K562 (cell line): ENCODE results near the gene CAMKV. TPM values are rescaled to one million over a fixed set of nuclear protein-coding genes. Genes with fewer than 3 reads are reported as not detected.

Experiments
- ATAC-seq: fragments of 200-7000 bp; cut with Tn5 transposase; 3 replicates; pipeline ENCODE4 v1.9.1; 2020; ENCODE audit warnings: moderate library complexity
- BruUV-seq: library from RNA; stranded (reverse); fragments of 400-500 nt; replicated peaks from 2 replicates; lab custom pipeline; 2021; lab: Mats Ljungman, UMichigan
- CTCF ChIA-PET: fragments of 300-600 bp; formaldehyde crosslinking; extraction: SDS; loops from one replicate; lab custom pipeline; 2021; ENCODE audit warnings: low intra/inter-chr PET ratio; lab: Yijun Ruan, JAX
- POLR2A ChIA-PET: fragments of 300-600, 350-650 bp; sonication (Branson Sonifier 250); formaldehyde crosslinking; extraction: SDS; loops from one replicate; lab custom pipeline; 2021; ENCODE audit warnings: antibody characterized with exemption, inconsistent platforms; lab: Yijun Ruan, JAX
- DNase-seq, 4 experiments: peaks; one replicate each; pipeline versions ENCODE4 v3.0.0 to v3.0.0-alpha.2; 2011 to 2018; ENCODE audit warnings: low spot score in 3 of 4, mixed read lengths in 3 of 4; ENCODE audit errors: extremely low read depth in 1 of 4
- FAIRE-seq: peaks from 2 replicates; lab custom pipeline; 2011; peaks lifted over from hg19 to GRCh38; lab: Jason Lieb, UNC
- H2AFZ ChIP-seq: 2 replicates; pipeline ENCODE4 v1.6.0; 2011; ENCODE audit warnings: low read depth, low read length, control low read depth, inconsistent platforms
- H3K27ac ChIP-seq: fragments of 200-600 bp; 3 replicates; pipeline ENCODE4 v1.8.0; 2011; ENCODE audit warnings: low read depth, mild to moderate bottlenecking, control low read depth, inconsistent platforms, low read length, moderate library complexity, mixed read lengths; ENCODE audit errors: extremely low read depth
- H3K27me3 ChIP-seq, 2 experiments: fragments of 300-600 bp in 1 of 2; 2 replicates in 1 of 2; 3 replicates in 1 of 2; pipeline versions ENCODE4 v1.6.0 to v1.8.0; 2011; ENCODE audit warnings: inconsistent platforms in 2 of 2, low read length in 2 of 2, mild to moderate bottlenecking in 1 of 2, mixed read lengths in 1 of 2, moderate library complexity in 1 of 2; ENCODE audit not compliant: control insufficient read depth in 2 of 2, insufficient read depth in 2 of 2
- H3K36me3 ChIP-seq: fragments of 300-600 bp; 3 replicates; pipeline ENCODE4 v1.8.0; 2011; ENCODE audit warnings: mild to moderate bottlenecking, low read length, inconsistent platforms; ENCODE audit not compliant: control insufficient read depth, insufficient read depth
- H3K4me1 ChIP-seq, 2 experiments: fragments of 200-600 bp in 1 of 2; replicated peaks in 1 of 2; 2 replicates in 1 of 2; 3 replicates in 1 of 2; pipeline versions ENCODE4 v1.5.1 to v1.8.0; 2011; ENCODE audit warnings: inconsistent platforms in 2 of 2, low read length in 2 of 2, mild to moderate bottlenecking in 1 of 2, mixed read lengths in 1 of 2, moderate library complexity in 1 of 2; ENCODE audit not compliant: control insufficient read depth in 2 of 2, insufficient read depth in 2 of 2
- H3K4me2 ChIP-seq: 2 replicates; pipeline ENCODE4 v1.6.1; 2011; ENCODE audit warnings: low read length, control low read depth, inconsistent platforms, mixed read lengths; ENCODE audit not compliant: insufficient read depth
- H3K4me3 ChIP-seq: fragments of 200-600 bp; sonication (generic), shearing (Covaris generic); 2 replicates; pipeline ENCODE4 v1.5.1; 2016; ENCODE audit warnings: control low read depth, inconsistent platforms
- H3K79me2 ChIP-seq: fragments of 200-600 bp; 3 replicates; pipeline ENCODE4 v1.8.0; 2011; ENCODE audit warnings: low read length, inconsistent platforms; ENCODE audit not compliant: control insufficient read depth, insufficient read depth
- H3K9ac ChIP-seq, 2 experiments: 2 replicates each; pipeline versions ENCODE4 v1.6.0 to v1.6.1; 2011; ENCODE audit warnings: low read depth in 2 of 2, low read length in 2 of 2, control low read depth in 1 of 2, inconsistent platforms in 1 of 2, mild to moderate bottlenecking in 1 of 2, mixed read lengths in 1 of 2; ENCODE audit not compliant: insufficient read depth in 1 of 2
- H3K9me1 ChIP-seq: one replicate; pipeline ENCODE4 v1.6.0; 2011; ENCODE audit warnings: inconsistent platforms, mild to moderate bottlenecking, low read length, moderate library complexity; ENCODE audit not compliant: control insufficient read depth, insufficient read depth
- H3K9me3 ChIP-seq: replicated peaks from 2 replicates; pipeline ENCODE4 v1.5.1; 2011; ENCODE audit warnings: low read depth, low read length, inconsistent platforms; ENCODE audit not compliant: control insufficient read depth, insufficient read depth
- H4K20me1 ChIP-seq: replicated peaks from 2 replicates; pipeline ENCODE4 v1.6.1; 2011; ENCODE audit warnings: low read length, inconsistent platforms, mixed read lengths; ENCODE audit not compliant: control insufficient read depth, insufficient read depth
- MLX ChIP-seq, 2 experiments: fragments of 450-650 bp in 1 of 2; sonication (generic) in 1 of 2; formaldehyde crosslinking; conservative IDR thresholded peaks; 2 replicates each; pipeline versions ENCODE4 v1.4.0 to v1.8.1; 2020 to 2022; ENCODE audit warnings: mild to moderate bottlenecking in 1 of 2, missing genetic modification reagents in 1 of 2
- NCOR1 ChIP-seq: fragments of 450-650 bp; IDR thresholded peaks from 2 replicates; pipeline ENCODE4 v1.6.1; 2016; ENCODE audit warnings: mild to moderate bottlenecking, moderate library complexity
- WGBS: fragments of 100-300 bp; shearing (Covaris generic); methylation state at CpG from one replicate; pipeline ENCODE4 v1.1.6; 2016; ENCODE audit warnings: low coverage, mixed read lengths; ENCODE audit not compliant: insufficient coverage; ENCODE audit errors: missing lambda C conversion rate; 5-methylcytosine and 5-hydroxymethylcytosine counted together
- in situ Hi-C: fragments of 300-500 bp; cut with MboI; formaldehyde crosslinking; loops from 4 replicates; pipeline ENCODE4 v1.15.0; 2018; ENCODE audit warnings: inconsistent platforms, mixed read lengths
- intact Hi-C: fragments of 100-400 bp; cut with micrococcal nuclease; formaldehyde crosslinking; loops from 2 replicates; pipeline ENCODE4 v1.14.2; 2022
- polyA plus RNA-seq, 8 experiments: library from polyadenylated mRNA; depleted of rRNA in 4 of 8; stranded (reverse) in 5 of 8; unstranded in 3 of 8; fragments of >200 nt; fragmentation: Nextera tagmentation in 2 of 8; fragmentation: Illumina TruSeq in 1 of 8; extraction: Ambion mirVana in 2 of 8; extraction: Trizol in 1 of 8; gene quantifications; 2 replicates each; pipeline versions ENCODE4 v1.2.1 to v1.2.3, GENCODE V29; 2011 to 2014; ENCODE audit warnings: inconsistent platforms in 1 of 8, missing spikeins in 1 of 8
- small RNA-seq: library from RNA; depleted of rRNA; stranded (forward); fragments of <200 nt; gene quantifications from one replicate; pipeline ENCODE3, GENCODE V24; 2014
- total RNA-seq, 7 experiments: library from RNA; depleted of rRNA in 6 of 7; stranded (reverse); fragments of >200 nt in 6 of 7; fragmentation: Illumina TruSeq in 2 of 7; extraction: Trizol in 2 of 7; gene quantifications; 2 replicates each; pipeline versions ENCODE4 v1.2.1 to v1.2.3, GENCODE V29; 2011 to 2021; ENCODE audit warnings: low replicate concordance in 1 of 7

Gene CAMKV
- total and polyA plus RNA-seq, 9 of the 15 experiments (the other 6 are each of a cell fraction or from before 2014, with no cell fraction given), result 0.08 to 2.7 (median 0.79) TPM

GRCh38 chr3:49812916-49813496 is 56.7 kb downstream of the CAMKV start:
- H3K27ac ChIP-seq, result no peak overlapping the region
- ATAC-seq, result peak; percentile 32
- TF ChIP-seq MLX (CRISPR knock-in tag; conservative IDR thresholded peaks at IDR 0.05) (no peak), NCOR1 (no peak)
- DNase-seq, result no peak
- intact Hi-C loops, result no loop called here
- H3K4me1 ChIP-seq, result peaks cover 0 to 17% of the 10 kb centered on the region in 2 experiments; a peak in 3 of 5 replicates
- H3K4me3 ChIP-seq, result no peak overlapping the region
- peak overlapping the region; percentile 43; the same call in 1 of the 2 replicates for H3K4me2 ChIP-seq
- H3K9me1 ChIP-seq, result no peaks in the 10 kb centered on the region
- FAIRE-seq, result no peak
- H3K79me2 ChIP-seq, result no peaks in the 10 kb centered on the region
- no peaks in the 10 kb centered on the region for H3K27me3 ChIP-seq
- in situ Hi-C loops, result no loop called here
- no peaks in the 10 kb centered on the region for H3K9me3 ChIP-seq
- no peaks in the 10 kb centered on the region for H3K36me3 ChIP-seq
- H2AFZ ChIP-seq, result peak overlapping the region; percentile 88; the same call in 1 of the 2 replicates
- peak overlapping the region in 1 of 2 experiments; percentile 55; a peak in 2 of 4 replicates for H3K9ac ChIP-seq
- WGBS, result 64% methylated on average over 8 of the region's 9 CpGs
- ChIA-PET POLR2A (interaction anchor here (0.6 to 2.1 kb wide), 5 partner anchors 9 to 1412 kb away, joined by 3 to 10 read pairs (median 3); partner anchors contain the start of gene INKA1), CTCF (no interaction called here)
- H4K20me1 ChIP-seq, result no peaks in the 10 kb centered on the region
- BruUV-seq, result no TSS peak

Small RNA genes lying within 50 kb of the gene (small RNA-seq; reads per million reads assigned to genes)
- gene RN7SL217P, result not detected

Other genes with a start within 250 kb of the CAMKV start
Only the 7 nearest of the 14 such genes appear.
- not detected in 2 replicates for gene CDHR4, start 70.0 kb downstream of the CAMKV start, total RNA-seq (2014; rRNA removed)
- gene CDHR4, start 70.0 kb downstream of the CAMKV start, total RNA-seq (2014; rRNA removed; fragmentation: Illumina TruSeq; extraction: Trizol), result not detected in 2 replicates
- not detected in 2 replicates for gene CDHR4, start 70.0 kb downstream of the CAMKV start, total RNA-seq (2015; rRNA removed; fragmentation: Illumina TruSeq; extraction: Trizol)
- not detected in 2 replicates for gene CDHR4, start 70.0 kb downstream of the CAMKV start, total RNA-seq (2021)
- 0.21 and 0.27 TPM in 2 replicates for gene CDHR4, start 70.0 kb downstream of the CAMKV start, polyA plus RNA-seq (2011; rRNA removed)
- 0.11 TPM in 1 of 2 replicates, not detected in the other for gene CDHR4, start 70.0 kb downstream of the CAMKV start, polyA plus RNA-seq (2014; fragmentation: Illumina TruSeq; extraction: Trizol)
- not detected for gene CDHR4, start 70.0 kb downstream of the CAMKV start, polyA plus RNA-seq (2014; fragmentation: Nextera tagmentation; extraction: Ambion mirVana)
- gene CDHR4, start 70.0 kb downstream of the CAMKV start, polyA plus RNA-seq (2014; rRNA removed), result 0.28 TPM in 1 of 2 replicates, not detected in the other
- 13.6 and 13.9 TPM in 2 replicates for gene INKA1, start 66.6 kb downstream of the CAMKV start, total RNA-seq (2014; rRNA removed)
- gene INKA1, start 66.6 kb downstream of the CAMKV start, total RNA-seq (2014; rRNA removed; fragmentation: Illumina TruSeq; extraction: Trizol), result 1.1 and 1.9 TPM in 2 replicates
- 6.7 and 7.6 TPM in 2 replicates for gene INKA1, start 66.6 kb downstream of the CAMKV start, total RNA-seq (2015; rRNA removed; fragmentation: Illumina TruSeq; extraction: Trizol)
- 11.1 and 11.2 TPM in 2 replicates for gene INKA1, start 66.6 kb downstream of the CAMKV start, total RNA-seq (2021)
- 5.2 and 7.2 TPM in 2 replicates for gene INKA1, start 66.6 kb downstream of the CAMKV start, polyA plus RNA-seq (2011; rRNA removed)
- 3.9 and 7.5 TPM in 2 replicates for gene INKA1, start 66.6 kb downstream of the CAMKV start, polyA plus RNA-seq (2014; fragmentation: Illumina TruSeq; extraction: Trizol)
- gene INKA1, start 66.6 kb downstream of the CAMKV start, polyA plus RNA-seq (2014; fragmentation: Nextera tagmentation; extraction: Ambion mirVana), result 1 to 10 TPM in 1 of 2 experiments, under 1 TPM in 1; 0.55 to 1.2 TPM
- gene INKA1, start 66.6 kb downstream of the CAMKV start, polyA plus RNA-seq (2014; rRNA removed), result 11.2 and 12.8 TPM in 2 replicates
- 2.0 and 2.6 TPM in 2 replicates for gene UBA7, start 56.0 kb downstream of the CAMKV start, total RNA-seq (2014; rRNA removed)
- 0.57 and 0.80 TPM in 2 replicates for gene UBA7, start 56.0 kb downstream of the CAMKV start, total RNA-seq (2014; rRNA removed; fragmentation: Illumina TruSeq; extraction: Trizol)
- 2.5 and 3.0 TPM in 2 replicates for gene UBA7, start 56.0 kb downstream of the CAMKV start, total RNA-seq (2015; rRNA removed; fragmentation: Illumina TruSeq; extraction: Trizol)
- 3.3 and 3.7 TPM in 2 replicates for gene UBA7, start 56.0 kb downstream of the CAMKV start, total RNA-seq (2021)
- gene UBA7, start 56.0 kb downstream of the CAMKV start, polyA plus RNA-seq (2011; rRNA removed), result 2.2 and 3.8 TPM in 2 replicates
- gene UBA7, start 56.0 kb downstream of the CAMKV start, polyA plus RNA-seq (2014; fragmentation: Illumina TruSeq; extraction: Trizol), result 1.7 and 1.8 TPM in 2 replicates
- gene UBA7, start 56.0 kb downstream of the CAMKV start, polyA plus RNA-seq (2014; fragmentation: Nextera tagmentation; extraction: Ambion mirVana), result under 1 TPM; 0.17 to 0.80 TPM
- gene UBA7, start 56.0 kb downstream of the CAMKV start, polyA plus RNA-seq (2014; rRNA removed), result 2.0 and 3.3 TPM in 2 replicates
- 16.3 and 17.6 TPM in 2 replicates for gene TRAIP, start 13.3 kb downstream of the CAMKV start, total RNA-seq (2014; rRNA removed)
- gene TRAIP, start 13.3 kb downstream of the CAMKV start, total RNA-seq (2014; rRNA removed; fragmentation: Illumina TruSeq; extraction: Trizol), result 12.3 and 14.3 TPM in 2 replicates
- 14.6 and 17.3 TPM in 2 replicates for gene TRAIP, start 13.3 kb downstream of the CAMKV start, total RNA-seq (2015; rRNA removed; fragmentation: Illumina TruSeq; extraction: Trizol)
- 20.2 and 24.7 TPM in 2 replicates for gene TRAIP, start 13.3 kb downstream of the CAMKV start, total RNA-seq (2021)
- 19.7 and 24.7 TPM in 2 replicates for gene TRAIP, start 13.3 kb downstream of the CAMKV start, polyA plus RNA-seq (2011; rRNA removed)
- 20.4 and 21.2 TPM in 2 replicates for gene TRAIP, start 13.3 kb downstream of the CAMKV start, polyA plus RNA-seq (2014; fragmentation: Illumina TruSeq; extraction: Trizol)
- 10 to 100 TPM; 37.5 to 38.6 TPM for gene TRAIP, start 13.3 kb downstream of the CAMKV start, polyA plus RNA-seq (2014; fragmentation: Nextera tagmentation; extraction: Ambion mirVana)
- 17.8 and 23.0 TPM in 2 replicates for gene TRAIP, start 13.3 kb downstream of the CAMKV start, polyA plus RNA-seq (2014; rRNA removed)
- 3.8 and 3.9 TPM in 2 replicates for gene MST1R, start 34.0 kb upstream of the CAMKV start, total RNA-seq (2014; rRNA removed)
- gene MST1R, start 34.0 kb upstream of the CAMKV start, total RNA-seq (2014; rRNA removed; fragmentation: Illumina TruSeq; extraction: Trizol), result 1.3 and 1.9 TPM in 2 replicates
- 2.0 TPM in 2 replicates for gene MST1R, start 34.0 kb upstream of the CAMKV start, total RNA-seq (2015; rRNA removed; fragmentation: Illumina TruSeq; extraction: Trizol)
- 8.1 and 9.1 TPM in 2 replicates for gene MST1R, start 34.0 kb upstream of the CAMKV start, total RNA-seq (2021)
- gene MST1R, start 34.0 kb upstream of the CAMKV start, polyA plus RNA-seq (2011; rRNA removed), result 10.0 and 12.5 TPM in 2 replicates
- gene MST1R, start 34.0 kb upstream of the CAMKV start, polyA plus RNA-seq (2014; fragmentation: Illumina TruSeq; extraction: Trizol), result 4.2 and 5.3 TPM in 2 replicates
- 1 to 10 TPM; 2.6 to 2.7 TPM for gene MST1R, start 34.0 kb upstream of the CAMKV start, polyA plus RNA-seq (2014; fragmentation: Nextera tagmentation; extraction: Ambion mirVana)
- gene MST1R, start 34.0 kb upstream of the CAMKV start, polyA plus RNA-seq (2014; rRNA removed), result 5.3 and 10.1 TPM in 2 replicates
- gene MON1A, start 59.9 kb upstream of the CAMKV start, total RNA-seq (2014; rRNA removed), result 12.6 and 15.7 TPM in 2 replicates
- 3.4 and 4.1 TPM in 2 replicates for gene MON1A, start 59.9 kb upstream of the CAMKV start, total RNA-seq (2014; rRNA removed; fragmentation: Illumina TruSeq; extraction: Trizol)
- gene MON1A, start 59.9 kb upstream of the CAMKV start, total RNA-seq (2015; rRNA removed; fragmentation: Illumina TruSeq; extraction: Trizol), result 7.9 and 8.7 TPM in 2 replicates
- gene MON1A, start 59.9 kb upstream of the CAMKV start, total RNA-seq (2021), result 13.8 and 14.7 TPM in 2 replicates
- 5.8 and 7.8 TPM in 2 replicates for gene MON1A, start 59.9 kb upstream of the CAMKV start, polyA plus RNA-seq (2011; rRNA removed)
- 6.8 and 8.4 TPM in 2 replicates for gene MON1A, start 59.9 kb upstream of the CAMKV start, polyA plus RNA-seq (2014; fragmentation: Illumina TruSeq; extraction: Trizol)
- 1 to 10 TPM; 1.1 to 1.5 TPM for gene MON1A, start 59.9 kb upstream of the CAMKV start, polyA plus RNA-seq (2014; fragmentation: Nextera tagmentation; extraction: Ambion mirVana)
- gene MON1A, start 59.9 kb upstream of the CAMKV start, polyA plus RNA-seq (2014; rRNA removed), result 12.9 and 13.4 TPM in 2 replicates
- gene RBM6, start 70.2 kb upstream of the CAMKV start, total RNA-seq (2014; rRNA removed), result 53.2 and 54.8 TPM in 2 replicates
- 63.2 and 73.7 TPM in 2 replicates for gene RBM6, start 70.2 kb upstream of the CAMKV start, total RNA-seq (2014; rRNA removed; fragmentation: Illumina TruSeq; extraction: Trizol)
- gene RBM6, start 70.2 kb upstream of the CAMKV start, total RNA-seq (2015; rRNA removed; fragmentation: Illumina TruSeq; extraction: Trizol), result 72.0 and 80.3 TPM in 2 replicates
- 50.2 and 54.8 TPM in 2 replicates for gene RBM6, start 70.2 kb upstream of the CAMKV start, total RNA-seq (2021)
- 49.9 and 57.8 TPM in 2 replicates for gene RBM6, start 70.2 kb upstream of the CAMKV start, polyA plus RNA-seq (2011; rRNA removed)
- 66.3 and 82.2 TPM in 2 replicates for gene RBM6, start 70.2 kb upstream of the CAMKV start, polyA plus RNA-seq (2014; fragmentation: Illumina TruSeq; extraction: Trizol)
- gene RBM6, start 70.2 kb upstream of the CAMKV start, polyA plus RNA-seq (2014; fragmentation: Nextera tagmentation; extraction: Ambion mirVana), result 10 to 100 TPM; 19.9 to 36.9 TPM
- gene RBM6, start 70.2 kb upstream of the CAMKV start, polyA plus RNA-seq (2014; rRNA removed), result 61.1 and 63.4 TPM in 2 replicates